Measurements from ENCODE around the gene DDAH2.

- TF ChIP-seq, protein P1, sequence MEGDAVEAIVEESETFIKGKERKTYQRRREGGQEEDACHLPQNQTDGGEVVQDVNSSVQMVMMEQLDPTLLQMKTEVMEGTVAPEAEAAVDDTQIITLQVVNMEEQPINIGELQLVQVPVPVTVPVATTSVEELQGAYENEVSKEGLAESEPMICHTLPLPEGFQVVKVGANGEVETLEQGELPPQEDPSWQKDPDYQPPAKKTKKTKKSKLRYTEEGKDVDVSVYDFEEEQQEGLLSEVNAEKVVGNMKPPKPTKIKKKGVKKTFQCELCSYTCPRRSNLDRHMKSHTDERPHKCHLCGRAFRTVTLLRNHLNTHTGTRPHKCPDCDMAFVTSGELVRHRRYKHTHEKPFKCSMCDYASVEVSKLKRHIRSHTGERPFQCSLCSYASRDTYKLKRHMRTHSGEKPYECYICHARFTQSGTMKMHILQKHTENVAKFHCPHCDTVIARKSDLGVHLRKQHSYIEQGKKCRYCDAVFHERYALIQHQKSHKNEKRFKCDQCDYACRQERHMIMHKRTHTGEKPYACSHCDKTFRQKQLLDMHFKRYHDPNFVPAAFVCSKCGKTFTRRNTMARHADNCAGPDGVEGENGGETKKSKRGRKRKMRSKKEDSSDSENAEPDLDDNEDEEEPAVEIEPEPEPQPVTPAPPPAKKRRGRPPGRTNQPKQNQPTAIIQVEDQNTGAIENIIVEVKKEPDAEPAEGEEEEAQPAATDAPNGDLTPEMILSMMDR (IDR thresholded peaks at IDR 0.05), result no peak
- no peak for TF ChIP-seq POLR2A (IDR thresholded peaks at IDR 0.05)
These were observed 35.6 kb downstream of the DDAH2 start for GRCh38 chr6:31693535-31693934.
